K562 (cell line): Measurements from ENCODE around the gene RDH16. TPM values are rescaled to one million over a fixed set of nuclear protein-coding genes. Genes with fewer than 3 reads are reported as not detected.

Experiments
- ATAC-seq: fragments of 200-7000 bp; cut with Tn5 transposase; 3 replicates; pipeline ENCODE4 v1.9.1; 2020; ENCODE audit warnings: moderate library complexity
- BruUV-seq: library from RNA; stranded (reverse); fragments of 400-500 nt; replicated peaks from 2 replicates; lab custom pipeline; 2021; lab: Mats Ljungman, UMichigan
- CTCF ChIA-PET: fragments of 300-600 bp; formaldehyde crosslinking; extraction: SDS; loops from one replicate; lab custom pipeline; 2021; ENCODE audit warnings: low intra/inter-chr PET ratio; lab: Yijun Ruan, JAX
- POLR2A ChIA-PET: fragments of 300-600, 350-650 bp; sonication (Branson Sonifier 250); formaldehyde crosslinking; extraction: SDS; loops from one replicate; lab custom pipeline; 2021; ENCODE audit warnings: antibody characterized with exemption, inconsistent platforms; lab: Yijun Ruan, JAX
- DNase-seq, 4 experiments: peaks; one replicate each; pipeline versions ENCODE4 v3.0.0 to v3.0.0-alpha.2; 2011 to 2018; ENCODE audit warnings: low spot score in 3 of 4, mixed read lengths in 3 of 4; ENCODE audit errors: extremely low read depth in 1 of 4
- FAIRE-seq: peaks from 2 replicates; lab custom pipeline; 2011; peaks lifted over from hg19 to GRCh38; lab: Jason Lieb, UNC
- H2AFZ ChIP-seq: 2 replicates; pipeline ENCODE4 v1.6.0; 2011; ENCODE audit warnings: low read depth, low read length, control low read depth, inconsistent platforms
- H3K27ac ChIP-seq: fragments of 200-600 bp; 3 replicates; pipeline ENCODE4 v1.8.0; 2011; ENCODE audit warnings: low read depth, mild to moderate bottlenecking, control low read depth, inconsistent platforms, low read length, moderate library complexity, mixed read lengths; ENCODE audit errors: extremely low read depth
- H3K27me3 ChIP-seq, 2 experiments: fragments of 300-600 bp in 1 of 2; 2 replicates in 1 of 2; 3 replicates in 1 of 2; pipeline versions ENCODE4 v1.6.0 to v1.8.0; 2011; ENCODE audit warnings: inconsistent platforms in 2 of 2, low read length in 2 of 2, mild to moderate bottlenecking in 1 of 2, mixed read lengths in 1 of 2, moderate library complexity in 1 of 2; ENCODE audit not compliant: control insufficient read depth in 2 of 2, insufficient read depth in 2 of 2
- H3K36me3 ChIP-seq: fragments of 300-600 bp; 3 replicates; pipeline ENCODE4 v1.8.0; 2011; ENCODE audit warnings: mild to moderate bottlenecking, low read length, inconsistent platforms; ENCODE audit not compliant: control insufficient read depth, insufficient read depth
- H3K4me1 ChIP-seq, 2 experiments: fragments of 200-600 bp in 1 of 2; replicated peaks in 1 of 2; 2 replicates in 1 of 2; 3 replicates in 1 of 2; pipeline versions ENCODE4 v1.5.1 to v1.8.0; 2011; ENCODE audit warnings: inconsistent platforms in 2 of 2, low read length in 2 of 2, mild to moderate bottlenecking in 1 of 2, mixed read lengths in 1 of 2, moderate library complexity in 1 of 2; ENCODE audit not compliant: control insufficient read depth in 2 of 2, insufficient read depth in 2 of 2
- H3K4me2 ChIP-seq: 2 replicates; pipeline ENCODE4 v1.6.1; 2011; ENCODE audit warnings: low read length, control low read depth, inconsistent platforms, mixed read lengths; ENCODE audit not compliant: insufficient read depth
- H3K4me3 ChIP-seq: fragments of 200-600 bp; sonication (generic), shearing (Covaris generic); 2 replicates; pipeline ENCODE4 v1.5.1; 2016; ENCODE audit warnings: control low read depth, inconsistent platforms
- H3K79me2 ChIP-seq: fragments of 200-600 bp; 3 replicates; pipeline ENCODE4 v1.8.0; 2011; ENCODE audit warnings: low read length, inconsistent platforms; ENCODE audit not compliant: control insufficient read depth, insufficient read depth
- H3K9ac ChIP-seq, 2 experiments: 2 replicates each; pipeline versions ENCODE4 v1.6.0 to v1.6.1; 2011; ENCODE audit warnings: low read depth in 2 of 2, low read length in 2 of 2, control low read depth in 1 of 2, inconsistent platforms in 1 of 2, mild to moderate bottlenecking in 1 of 2, mixed read lengths in 1 of 2; ENCODE audit not compliant: insufficient read depth in 1 of 2
- H3K9me1 ChIP-seq: one replicate; pipeline ENCODE4 v1.6.0; 2011; ENCODE audit warnings: inconsistent platforms, mild to moderate bottlenecking, low read length, moderate library complexity; ENCODE audit not compliant: control insufficient read depth, insufficient read depth
- H3K9me3 ChIP-seq: replicated peaks from 2 replicates; pipeline ENCODE4 v1.5.1; 2011; ENCODE audit warnings: low read depth, low read length, inconsistent platforms; ENCODE audit not compliant: control insufficient read depth, insufficient read depth
- H4K20me1 ChIP-seq: replicated peaks from 2 replicates; pipeline ENCODE4 v1.6.1; 2011; ENCODE audit warnings: low read length, inconsistent platforms, mixed read lengths; ENCODE audit not compliant: control insufficient read depth, insufficient read depth
- E2F6 ChIP-seq, 2 experiments: IDR thresholded peaks; 2 replicates each; pipeline ENCODE4 v1.6.1; 2011; ENCODE audit warnings: borderline replicate concordance in 1 of 2, control low read depth in 1 of 2, low read depth in 1 of 2, low read length in 1 of 2, mild to moderate bottlenecking in 1 of 2, mixed read lengths in 1 of 2, moderate library complexity in 1 of 2; ENCODE audit not compliant: insufficient read depth in 1 of 2, insufficient read length in 1 of 2, poor library complexity in 1 of 2, severe bottlenecking in 1 of 2; ENCODE audit errors: extremely low read depth in 1 of 2
- MAZ ChIP-seq, 2 experiments: fragments of 450-650 bp in 1 of 2; sonication (generic) in 1 of 2; formaldehyde crosslinking; IDR thresholded peaks in 1 of 2; conservative IDR thresholded peaks in 1 of 2; 2 replicates each; pipeline versions ENCODE4 v1.4.0 to v1.5.0; 2020; ENCODE audit warnings: mild to moderate bottlenecking in 1 of 2, missing genetic modification reagents in 1 of 2
- PHF21A ChIP-seq: fragments of 450-650 bp; IDR thresholded peaks from 2 replicates; pipeline ENCODE4 v1.6.1; 2017; ENCODE audit warnings: low read depth, borderline replicate concordance
- PHF8 ChIP-seq: fragments of 200-600 bp; sonication (generic); IDR thresholded peaks from 2 replicates; pipeline ENCODE4 v1.6.1; 2012; ENCODE audit warnings: mixed run types, mild to moderate bottlenecking, inconsistent platforms, low read length, moderate library complexity, borderline replicate concordance
- POLR2A ChIP-seq: fragments of 450-650 bp; conservative IDR thresholded peaks from 2 replicates; pipeline ENCODE4 v1.6.1; 2016
- RB1 ChIP-seq: fragments of 450-650 bp; IDR thresholded peaks from 2 replicates; pipeline ENCODE4 v1.6.1; 2017; ENCODE audit warnings: low read depth, mild to moderate bottlenecking
- RBBP5 ChIP-seq: fragments of 200-600 bp; sonication (generic); IDR thresholded peaks from 2 replicates; pipeline ENCODE4 v1.6.1; 2012; ENCODE audit warnings: borderline replicate concordance, mild to moderate bottlenecking, low read length, control low read depth, inconsistent platforms; ENCODE audit not compliant: insufficient read depth, poor library complexity, severe bottlenecking
- RBFOX2 ChIP-seq: fragments of 200-400 bp; formaldehyde crosslinking; IDR thresholded peaks from 2 replicates; pipeline ENCODE4 v1.6.1; 2017; ENCODE audit warnings: low read depth, mild to moderate bottlenecking, low read length, moderate library complexity
- RBM34 ChIP-seq: fragments of 200-400 bp; formaldehyde crosslinking; IDR thresholded peaks from 2 replicates; pipeline ENCODE4 v1.6.1; 2018; ENCODE audit warnings: low read length, borderline replicate concordance; ENCODE audit not compliant: insufficient read depth
- ZBTB2 ChIP-seq: fragments of 450-650 bp; IDR thresholded peaks from 2 replicates; pipeline ENCODE4 v1.6.1; 2016; ENCODE audit warnings: antibody characterized with exemption
- WGBS: fragments of 100-300 bp; shearing (Covaris generic); methylation state at CpG from one replicate; pipeline ENCODE4 v1.1.6; 2016; ENCODE audit warnings: low coverage, mixed read lengths; ENCODE audit not compliant: insufficient coverage; ENCODE audit errors: missing lambda C conversion rate; 5-methylcytosine and 5-hydroxymethylcytosine counted together
- in situ Hi-C: fragments of 300-500 bp; cut with MboI; formaldehyde crosslinking; loops from 4 replicates; pipeline ENCODE4 v1.15.0; 2018; ENCODE audit warnings: inconsistent platforms, mixed read lengths
- intact Hi-C: fragments of 100-400 bp; cut with micrococcal nuclease; formaldehyde crosslinking; loops from 2 replicates; pipeline ENCODE4 v1.14.2; 2022
- polyA plus RNA-seq, 8 experiments: library from polyadenylated mRNA; depleted of rRNA in 4 of 8; stranded (reverse) in 5 of 8; unstranded in 3 of 8; fragments of >200 nt; fragmentation: Nextera tagmentation in 2 of 8; fragmentation: Illumina TruSeq in 1 of 8; extraction: Ambion mirVana in 2 of 8; extraction: Trizol in 1 of 8; gene quantifications; 2 replicates each; pipeline versions ENCODE4 v1.2.1 to v1.2.3, GENCODE V29; 2011 to 2014; ENCODE audit warnings: inconsistent platforms in 1 of 8, missing spikeins in 1 of 8
- total RNA-seq, 7 experiments: library from RNA; depleted of rRNA in 6 of 7; stranded (reverse); fragments of >200 nt in 6 of 7; fragmentation: Illumina TruSeq in 2 of 7; extraction: Trizol in 2 of 7; gene quantifications; 2 replicates each; pipeline versions ENCODE4 v1.2.1 to v1.2.3, GENCODE V29; 2011 to 2021; ENCODE audit warnings: low replicate concordance in 1 of 7
- TF ChIP-seq, protein P1 (sequence below): conservative IDR thresholded peaks from 2 replicates; pipeline ENCODE4 v1.6.1; 2011; ENCODE audit warnings: low read depth, mild to moderate bottlenecking, low read length; ENCODE audit not compliant: control insufficient read depth
- TF ChIP-seq, protein P2 (sequence below): fragments of 250-450 bp; sonication (Bioruptor Pico); IDR thresholded peaks from 2 replicates; pipeline ENCODE4 v1.9.0; 2021; ENCODE audit warnings: mild to moderate bottlenecking, inconsistent platforms

The RDH16 gene
- total and polyA plus RNA-seq, 9 of the 15 experiments (the other 6 are each of a cell fraction or from before 2014, with no cell fraction given), result 0.11 to 0.52 (median 0.22) TPM; not detected in 1

DNA sequence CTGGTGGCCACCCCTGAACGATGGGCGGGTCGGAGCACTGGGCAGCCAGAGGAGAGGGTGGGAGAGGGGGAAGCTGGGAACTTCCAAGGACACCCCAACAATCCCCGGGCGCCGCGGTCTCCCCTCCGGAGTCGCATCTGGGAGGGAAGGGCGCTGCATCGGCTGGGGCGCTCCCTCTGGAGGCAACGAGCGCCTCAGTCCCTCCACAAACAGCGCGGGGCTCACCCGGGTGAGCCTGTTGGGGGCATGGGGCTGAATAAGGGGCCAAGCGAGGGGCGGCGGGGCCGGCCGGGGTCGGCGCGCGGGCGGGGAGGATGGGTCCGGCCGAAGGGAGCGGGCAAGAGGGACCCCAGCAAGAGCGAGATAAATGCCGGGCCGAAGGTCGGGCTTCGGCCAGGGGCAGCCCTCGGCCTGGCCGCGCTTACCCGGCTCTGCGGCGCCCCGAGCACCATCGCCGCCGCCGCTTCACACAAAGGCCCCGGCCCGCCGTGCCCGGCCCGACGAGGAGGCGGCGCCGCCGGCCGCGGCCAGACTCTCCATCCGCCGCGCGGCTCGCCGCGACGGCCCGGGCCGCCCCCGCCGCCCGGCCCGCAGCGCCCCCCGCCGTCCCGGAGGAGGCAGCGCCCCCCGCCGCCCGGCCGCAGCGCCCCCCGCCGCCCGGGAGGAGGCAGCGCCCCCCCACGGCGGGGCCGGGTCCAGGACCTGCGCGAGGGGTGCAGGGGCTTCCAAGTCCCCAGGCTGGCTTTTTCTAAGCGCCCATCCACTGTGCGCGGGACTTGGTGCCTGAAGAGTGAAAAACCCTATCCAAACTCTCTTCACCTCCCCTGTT lies 48.8 kb upstream of the RDH16 start, which contains the start of gene ZBTB39:
ZBTB39 (minus strand) TSS at position 567 of the 829 bp plus-strand sequence. CDS start 1,629 bp downstream, outside the sequence.
- H3K36me3 ChIP-seq, result peaks cover 37% of the 10 kb centered on the region
- H3K9me1 ChIP-seq, result peaks cover 3% of the 10 kb centered on the region
- ATAC-seq, result peak; percentile 83
- ChIA-PET CTCF (interaction anchor here (0.6 to 5.1 kb wide), 6 partner anchors 56 to 249 kb away, joined by 3 to 63 read pairs (median 7); partner anchors contain the start of gene HSD17B6), POLR2A (no interaction called here)
- in situ Hi-C loops (loop anchor here (5.0 kb wide), 1 partner anchor 106 kb away; the partner anchor contains the start of gene STAT6), intact Hi-C loops (loop anchor here (2.0 to 10.0 kb wide), 2 partner anchors 17 to 371 kb away; partner anchors contain the start of gene BAZ2A)
- H3K79me2 ChIP-seq, result peaks cover 34% of the 10 kb centered on the region
- no peaks in the 10 kb centered on the region for H3K9me3 ChIP-seq
- DNase-seq, result peak; percentile 74 to 96 (median 96)
- no peaks in the 10 kb centered on the region for H3K27me3 ChIP-seq
- H3K4me3 ChIP-seq, result peak within 1 kb of the TSS; percentile 94
- FAIRE-seq, result no peak
- H3K4me1 ChIP-seq, result peaks cover 19 to 41% of the 10 kb centered on the region in 2 experiments; a peak in 4 of 5 replicates
- no TSS peak for BruUV-seq
- H2AFZ ChIP-seq, result peak within 1 kb of the TSS; percentile 84
- H3K27ac ChIP-seq, result peak within 1 kb of the TSS; percentile 62
- H3K9ac ChIP-seq, result peak within 1 kb of the TSS; percentile 73 to 92
- 2% methylated on average over 28 of the region's 94 CpGs for WGBS
- peak within 1 kb of the TSS; percentile 79 for H3K4me2 ChIP-seq
- H4K20me1 ChIP-seq, result no peaks in the 10 kb centered on the region; the same call in 1 of the 2 replicates
- TF ChIP-seq, protein P1, sequence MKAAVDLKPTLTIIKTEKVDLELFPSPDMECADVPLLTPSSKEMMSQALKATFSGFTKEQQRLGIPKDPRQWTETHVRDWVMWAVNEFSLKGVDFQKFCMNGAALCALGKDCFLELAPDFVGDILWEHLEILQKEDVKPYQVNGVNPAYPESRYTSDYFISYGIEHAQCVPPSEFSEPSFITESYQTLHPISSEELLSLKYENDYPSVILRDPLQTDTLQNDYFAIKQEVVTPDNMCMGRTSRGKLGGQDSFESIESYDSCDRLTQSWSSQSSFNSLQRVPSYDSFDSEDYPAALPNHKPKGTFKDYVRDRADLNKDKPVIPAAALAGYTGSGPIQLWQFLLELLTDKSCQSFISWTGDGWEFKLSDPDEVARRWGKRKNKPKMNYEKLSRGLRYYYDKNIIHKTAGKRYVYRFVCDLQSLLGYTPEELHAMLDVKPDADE, result peak; percentile 70
- TF ChIP-seq PHF8 (peak; percentile 81; the same call in 1 of the 2 replicates), MAZ (CRISPR knock-in tag; conservative IDR thresholded peaks at IDR 0.05 in 1 of 2, IDR thresholded peaks at IDR 0.05 in 1 of 2) (peak; percentile 37 to 45; a peak in 2 of 4 replicates), RBM34 (no peak), RB1 (peak; percentile 64; the same call in 1 of the 2 replicates), PHF21A (no peak), E2F6 (IDR thresholded peaks at IDR 0.05; ENCODE audit: borderline replicate concordance in 1 of 2, extremely low read depth in 1 of 2, insufficient read depth in 1 of 2, insufficient read length in 1 of 2, low read depth in 1 of 2, low read length in 1 of 2, poor library complexity in 1 of 2, severe bottlenecking in 1 of 2) (peak in 1 of 2 experiments; percentile 46), RBFOX2 (peak; percentile 68), RBBP5 (peak; percentile 63), ZBTB2 (no peak), POLR2A (0 out of 2 replicates have a peak, but pooled peaks have one; percentile 45)
- TF ChIP-seq, protein P2, sequence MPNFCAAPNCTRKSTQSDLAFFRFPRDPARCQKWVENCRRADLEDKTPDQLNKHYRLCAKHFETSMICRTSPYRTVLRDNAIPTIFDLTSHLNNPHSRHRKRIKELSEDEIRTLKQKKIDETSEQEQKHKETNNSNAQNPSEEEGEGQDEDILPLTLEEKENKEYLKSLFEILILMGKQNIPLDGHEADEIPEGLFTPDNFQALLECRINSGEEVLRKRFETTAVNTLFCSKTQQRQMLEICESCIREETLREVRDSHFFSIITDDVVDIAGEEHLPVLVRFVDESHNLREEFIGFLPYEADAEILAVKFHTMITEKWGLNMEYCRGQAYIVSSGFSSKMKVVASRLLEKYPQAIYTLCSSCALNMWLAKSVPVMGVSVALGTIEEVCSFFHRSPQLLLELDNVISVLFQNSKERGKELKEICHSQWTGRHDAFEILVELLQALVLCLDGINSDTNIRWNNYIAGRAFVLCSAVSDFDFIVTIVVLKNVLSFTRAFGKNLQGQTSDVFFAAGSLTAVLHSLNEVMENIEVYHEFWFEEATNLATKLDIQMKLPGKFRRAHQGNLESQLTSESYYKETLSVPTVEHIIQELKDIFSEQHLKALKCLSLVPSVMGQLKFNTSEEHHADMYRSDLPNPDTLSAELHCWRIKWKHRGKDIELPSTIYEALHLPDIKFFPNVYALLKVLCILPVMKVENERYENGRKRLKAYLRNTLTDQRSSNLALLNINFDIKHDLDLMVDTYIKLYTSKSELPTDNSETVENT, result peak; percentile 52; the same call in 1 of the 2 replicates
